Measurements from ENCODE around the gene GRIN2D. TPM values are rescaled to one million over a fixed set of nuclear protein-coding genes. Genes with fewer than 3 reads are reported as not detected.

GRIN2D gene
- total RNA-seq, 2 donors from 2014 or later, result 0.35 to 0.49 TPM

DNA sequence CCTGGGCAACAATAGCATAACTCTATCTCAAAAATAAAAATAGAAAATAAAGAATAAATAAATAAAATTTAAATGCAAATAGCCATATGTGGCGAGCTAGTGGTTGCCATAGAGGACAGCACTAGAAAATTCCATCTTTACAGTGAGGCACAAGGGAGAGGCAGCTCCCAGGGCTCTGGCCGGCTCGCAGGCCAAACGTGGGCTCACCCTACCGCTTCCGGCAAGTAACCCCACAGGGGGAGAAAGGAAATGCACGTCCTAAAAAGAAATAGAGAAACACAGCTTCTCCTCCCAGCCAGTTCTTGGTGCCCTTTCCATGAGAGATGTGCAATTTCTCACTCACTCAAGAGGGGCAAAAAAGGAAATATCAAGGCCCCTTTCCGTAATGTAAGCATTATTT lies 39.9 kb downstream of the GRIN2D start:
- Histone ChIP-seq H3K9ac (ENCODE audit: low read depth in 2 of 2, low read length in 2 of 2) (no peak overlapping the region), H3K27ac (no peak overlapping the region), H3K36me3 (no peaks in the 10 kb centered on the region), H3K9me3 (no peaks in the 10 kb centered on the region), H3K27me3 (no peaks in the 10 kb centered on the region), H3K4me1 (no peaks in the 10 kb centered on the region), H3K4me3 (no peak overlapping the region)
- no peak for DNase-seq
- TF ChIP-seq CTCF (IDR thresholded peaks at IDR 0.05), result no peak
- intact Hi-C loops (cut with DNase I), result no loop called here

DNA sequence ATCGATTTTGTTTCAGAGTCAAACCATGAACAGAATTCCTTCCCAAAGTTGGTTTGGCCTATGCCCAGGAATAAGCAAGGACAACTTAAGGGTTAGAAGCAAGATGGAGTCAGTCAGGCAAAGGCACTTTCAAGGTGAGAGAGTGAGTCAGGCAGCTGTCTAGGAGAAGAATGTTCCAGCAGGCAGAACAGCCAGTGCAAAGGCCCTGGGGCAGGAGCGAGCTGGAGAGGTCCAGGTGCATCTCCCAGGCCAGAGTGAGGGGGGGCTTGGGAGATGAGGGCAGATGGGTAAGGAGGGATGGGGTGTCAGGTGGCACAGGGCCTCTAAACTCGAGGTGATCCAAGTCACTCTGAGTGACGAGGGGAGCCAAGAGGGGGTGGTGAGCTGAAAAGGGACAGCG lies 43.1 kb downstream of the GRIN2D start:
- TF ChIP-seq CTCF (IDR thresholded peaks at IDR 0.05), result no peak
- Histone ChIP-seq H3K9me3 (no peaks in the 10 kb centered on the region), H3K27ac (no peak overlapping the region), H3K4me3 (no peak overlapping the region), H3K36me3 (no peaks in the 10 kb centered on the region), H3K27me3 (peaks cover 2% of the 10 kb centered on the region), H3K4me1 (no peaks in the 10 kb centered on the region), H3K9ac (ENCODE audit: low read depth in 2 of 2, low read length in 2 of 2) (no peak overlapping the region)
- DNase-seq, result no peak
- intact Hi-C loops (cut with DNase I), result no loop called here

DNA sequence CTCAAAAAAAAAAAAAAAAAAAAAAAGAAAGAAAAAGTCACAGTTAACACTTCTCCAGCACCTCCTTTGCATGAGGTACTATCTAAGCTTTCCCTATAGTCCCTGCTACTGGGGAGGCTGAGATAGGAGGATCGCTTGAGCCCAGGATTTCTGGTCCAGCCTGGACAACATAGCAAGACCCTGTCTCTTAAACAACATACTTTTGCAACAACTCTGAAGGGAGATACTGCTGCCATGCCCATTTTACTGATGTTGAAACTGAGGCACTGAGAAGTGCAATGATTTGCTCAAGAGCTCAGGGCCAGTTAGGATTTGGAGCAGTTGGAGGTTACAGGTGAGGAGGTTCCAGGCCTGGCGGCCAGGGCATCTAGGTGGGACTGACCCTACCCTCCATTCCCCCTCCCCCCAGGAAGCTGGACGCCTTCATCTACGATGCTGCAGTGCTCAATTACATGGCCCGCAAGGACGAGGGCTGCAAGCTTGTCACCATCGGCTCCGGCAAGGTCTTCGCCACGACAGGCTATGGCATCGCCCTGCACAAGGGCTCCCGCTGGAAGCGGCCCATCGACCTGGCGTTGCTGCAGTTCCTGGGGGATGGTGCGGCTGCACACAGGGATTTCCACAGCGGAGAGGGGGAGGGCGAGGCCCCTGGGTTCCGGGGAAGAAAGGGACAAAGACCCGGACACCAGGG lies 48.0 kb downstream of the GRIN2D start:
- Histone ChIP-seq H3K27ac (no peak overlapping the region), H3K36me3 (no peaks in the 10 kb centered on the region), H3K9me3 (no peaks in the 10 kb centered on the region), H3K4me3 (no peak overlapping the region), H3K9ac (ENCODE audit: low read depth in 2 of 2, low read length in 2 of 2) (no peak overlapping the region), H3K27me3 (peaks cover 27% of the 10 kb centered on the region), H3K4me1 (peaks cover 2% of the 10 kb centered on the region)
- no peak for TF ChIP-seq CTCF (IDR thresholded peaks at IDR 0.05)
- DNase-seq, result no peak
- intact Hi-C loops (cut with DNase I), result no loop called here

GRCh38 chr19:48442116-48443035 lies 48.9 kb downstream of the GRIN2D start:
- H3K9ac ChIP-seq (ENCODE audit: low read depth in 2 of 2, low read length in 2 of 2), result no peak overlapping the region
- peaks cover 4% of the 10 kb centered on the region for H3K4me1 ChIP-seq
- H3K36me3 ChIP-seq, result peaks cover 3% of the 10 kb centered on the region
- peaks cover 27% of the 10 kb centered on the region for H3K27me3 ChIP-seq
- H3K9me3 ChIP-seq, result no peaks in the 10 kb centered on the region
- no peak overlapping the region for H3K27ac ChIP-seq
- TF ChIP-seq CTCF (IDR thresholded peaks at IDR 0.05), result no peak
- intact Hi-C loops (cut with DNase I), result no loop called here
- no peak for DNase-seq
- H3K4me3 ChIP-seq, result no peak overlapping the region

- intact Hi-C loops (cut with DNase I), result no loop called here
- Histone ChIP-seq H3K4me3 (no peak overlapping the region), H3K36me3 (peaks cover 4% of the 10 kb centered on the region), H3K27me3 (peaks cover 27% of the 10 kb centered on the region), H3K9me3 (no peaks in the 10 kb centered on the region), H3K27ac (no peak overlapping the region), H3K9ac (ENCODE audit: low read depth in 2 of 2, low read length in 2 of 2) (no peak overlapping the region), H3K4me1 (peaks cover 4% of the 10 kb centered on the region)
- no peak for DNase-seq
- no peak for TF ChIP-seq CTCF (IDR thresholded peaks at IDR 0.05)
Measured at GRCh38 chr19:48443256-48443655, 49.8 kb downstream of the GRIN2D start.

Other genes starting within 250 kb of the GRIN2D start
- gene LIG1, start 223.3 kb upstream of the GRIN2D start, total RNA-seq, result 10 to 100 TPM; 26.4 to 75.6 TPM
- gene ZSWIM9, start 223.0 kb upstream of the GRIN2D start, total RNA-seq, result 1 to 10 TPM; 6.2 to 9.7 TPM
- 10 to 100 TPM; 17.9 to 20.3 TPM for gene CARD8, start 137.8 kb upstream of the GRIN2D start, total RNA-seq
- gene ZNF114, start 123.6 kb upstream of the GRIN2D start, total RNA-seq, result under 1 TPM in 1 of 2 donors, not detected in 1; 0.21 TPM
- gene EMP3, start 68.1 kb upstream of the GRIN2D start, total RNA-seq, result 10 to 100 TPM; 11.6 to 29.4 TPM
- gene TMEM143, start 29.7 kb upstream of the GRIN2D start, total RNA-seq, result 10 to 100 TPM in 1 of 2 donors, 1 to 10 TPM in 1; 8.9 to 18.2 TPM
- not detected for gene SYNGR4, start 29.3 kb upstream of the GRIN2D start, total RNA-seq
- 100 to 1,000 TPM; 233 to 249 TPM for gene KDELR1, start 2.1 kb upstream of the GRIN2D start, total RNA-seq
- 10 to 100 TPM; 17.0 to 45.8 TPM for gene GRWD1, start 52.3 kb downstream of the GRIN2D start, total RNA-seq
- under 1 TPM; 0.35 to 0.99 TPM for gene KCNJ14, start 61.9 kb downstream of the GRIN2D start, total RNA-seq
- gene CYTH2, start 75.7 kb downstream of the GRIN2D start, total RNA-seq, result 10 to 100 TPM; 55.4 to 70.2 TPM
- gene LMTK3, start 118.2 kb downstream of the GRIN2D start, total RNA-seq, result 1 to 10 TPM; 1.7 to 3.1 TPM
- 1 to 10 TPM; 1.4 to 7.7 TPM for gene SULT2B1, start 158.5 kb downstream of the GRIN2D start, total RNA-seq
- under 1 TPM in 1 of 2 donors, not detected in 1; 0.27 TPM for gene SPACA4, start 213.1 kb downstream of the GRIN2D start, total RNA-seq
- 100 to 1,000 TPM; 150 to 198 TPM for gene FAM83E, start 221.4 kb downstream of the GRIN2D start, total RNA-seq
- 1,000 to 10,000 TPM; 1,499 to 1,736 TPM for gene RPL18, start 225.5 kb downstream of the GRIN2D start, total RNA-seq
- gene SPHK2, start 225.8 kb downstream of the GRIN2D start, total RNA-seq, result 10 to 100 TPM; 36.2 to 48.4 TPM
- 1 to 10 TPM; 4.7 to 8.9 TPM for gene DBP, start 243.7 kb downstream of the GRIN2D start, total RNA-seq

Data from colonic mucosa (tissue), 4 donors.